Stimulated activated naive B cell treated with anti-CD40 and anti-IgM and Interleukin-4, amounts not matched to agents 10 μg/mL and 1 μg/mL and 100 μg/mL, for 72 hours (primary cell): Measurements from ENCODE around the gene SCAI.
"Not testable (repeated sequence)": the region's sequence is repeated elsewhere in the genome, so short reads cannot be mapped to it uniquely, and the experiment has no call there.

ENCODE experiments used
- ATAC-seq, 2 donors: fragments of 150-1000 bp; cut with Tn5 transposase; replicated peaks; 2 replicates each; pipeline ENCODE4 v1.10.0; 2021; ENCODE audit warnings: moderate library complexity in 1 of 2
- DNase-seq: peaks from one replicate; pipeline ENCODE4 v3.0.0; 2021
- H3K27ac Mint-ChIP-seq: one replicate; pipeline ENCODE4 v1.8.0; 2022; ENCODE audit warnings: mild to moderate bottlenecking, mixed read lengths
- H3K27me3 Mint-ChIP-seq, 2 donors: one replicate each; pipeline ENCODE4 v1.8.0; 2022; ENCODE audit warnings: mixed read lengths in 2 of 2
- H3K36me3 Mint-ChIP-seq, 2 donors: one replicate each; pipeline ENCODE4 v1.8.0; 2022; ENCODE audit warnings: mixed read lengths in 2 of 2, mild to moderate bottlenecking in 1 of 2
- H3K4me1 Mint-ChIP-seq, 2 donors: one replicate each; pipeline ENCODE4 v1.8.0; 2022; ENCODE audit warnings: mixed read lengths in 2 of 2, mild to moderate bottlenecking in 1 of 2
- H3K4me3 Mint-ChIP-seq, 2 donors: one replicate each; pipeline ENCODE4 v1.8.0; 2022; ENCODE audit warnings: mild to moderate bottlenecking in 2 of 2, mixed read lengths in 2 of 2, moderate library complexity in 1 of 2
- H3K9me3 Mint-ChIP-seq, 2 donors: one replicate each; pipeline ENCODE4 v1.8.0; 2022; ENCODE audit warnings: mixed read lengths in 2 of 2, mild to moderate bottlenecking in 1 of 2

Gene SCAI

DNA sequence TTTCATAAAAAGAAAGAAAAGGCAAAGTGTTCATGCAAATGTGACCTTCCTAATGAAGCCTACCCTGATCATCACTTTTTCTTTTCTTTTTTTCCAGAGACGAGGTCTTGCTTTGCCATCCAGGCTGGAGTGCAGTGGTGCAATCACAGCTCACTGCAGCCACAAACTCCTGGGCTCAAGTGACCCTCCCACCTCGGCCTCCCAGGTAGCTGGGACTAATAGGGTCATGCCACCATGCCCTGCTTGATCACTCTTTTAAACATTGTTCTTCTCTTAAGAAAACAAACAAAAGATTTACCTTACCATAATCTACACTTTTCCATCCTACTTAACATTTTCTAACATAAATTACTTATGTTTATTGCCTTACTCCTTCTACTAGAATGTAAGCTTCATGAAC, 193.9 kb downstream of the SCAI start:
- peaks cover 0 to 3% of the 10 kb centered on the region in 2 donors for H3K36me3 Mint-ChIP-seq
- H3K27ac Mint-ChIP-seq = no peak overlapping the region

GRCh38 chr9:124947727-124948391, 195.5 kb downstream of the SCAI start:
- Mint-ChIP-seq H3K4me1 (peaks cover 6 to 16% of the 10 kb centered on the region in 2 donors), H3K27me3 (no peaks in the 10 kb centered on the region), H3K36me3 (peaks cover 0 to 3% of the 10 kb centered on the region in 2 donors), H3K27ac (no peak overlapping the region), H3K4me3 (no peak overlapping the region), H3K9me3 (no peaks in the 10 kb centered on the region)
- ATAC-seq = no peak
- no peak for DNase-seq

More for the DNA sequence above, 193.9 kb downstream of the SCAI start:
- no peak overlapping the region for H3K4me3 Mint-ChIP-seq
- no peaks in the 10 kb centered on the region for H3K9me3 Mint-ChIP-seq
- ATAC-seq (no peak), DNase-seq (no peak)
- peaks cover 6 to 14% of the 10 kb centered on the region in 2 donors for H3K4me1 Mint-ChIP-seq
- H3K27me3 Mint-ChIP-seq = no peaks in the 10 kb centered on the region

- H3K27me3 Mint-ChIP-seq = no peaks in the 10 kb centered on the region
- no peaks in the 10 kb centered on the region for H3K36me3 Mint-ChIP-seq
- H3K4me3 Mint-ChIP-seq = no peak overlapping the region
- DNase-seq = no peak
- H3K9me3 Mint-ChIP-seq = no peaks in the 10 kb centered on the region
- H3K4me1 Mint-ChIP-seq = peaks cover 11 to 30% of the 10 kb centered on the region in 2 donors
- ATAC-seq = no peak
- no peak overlapping the region for H3K27ac Mint-ChIP-seq
Measured at GRCh38 chr9:124946167-124946566, 197.2 kb downstream of the SCAI start.

DNA sequence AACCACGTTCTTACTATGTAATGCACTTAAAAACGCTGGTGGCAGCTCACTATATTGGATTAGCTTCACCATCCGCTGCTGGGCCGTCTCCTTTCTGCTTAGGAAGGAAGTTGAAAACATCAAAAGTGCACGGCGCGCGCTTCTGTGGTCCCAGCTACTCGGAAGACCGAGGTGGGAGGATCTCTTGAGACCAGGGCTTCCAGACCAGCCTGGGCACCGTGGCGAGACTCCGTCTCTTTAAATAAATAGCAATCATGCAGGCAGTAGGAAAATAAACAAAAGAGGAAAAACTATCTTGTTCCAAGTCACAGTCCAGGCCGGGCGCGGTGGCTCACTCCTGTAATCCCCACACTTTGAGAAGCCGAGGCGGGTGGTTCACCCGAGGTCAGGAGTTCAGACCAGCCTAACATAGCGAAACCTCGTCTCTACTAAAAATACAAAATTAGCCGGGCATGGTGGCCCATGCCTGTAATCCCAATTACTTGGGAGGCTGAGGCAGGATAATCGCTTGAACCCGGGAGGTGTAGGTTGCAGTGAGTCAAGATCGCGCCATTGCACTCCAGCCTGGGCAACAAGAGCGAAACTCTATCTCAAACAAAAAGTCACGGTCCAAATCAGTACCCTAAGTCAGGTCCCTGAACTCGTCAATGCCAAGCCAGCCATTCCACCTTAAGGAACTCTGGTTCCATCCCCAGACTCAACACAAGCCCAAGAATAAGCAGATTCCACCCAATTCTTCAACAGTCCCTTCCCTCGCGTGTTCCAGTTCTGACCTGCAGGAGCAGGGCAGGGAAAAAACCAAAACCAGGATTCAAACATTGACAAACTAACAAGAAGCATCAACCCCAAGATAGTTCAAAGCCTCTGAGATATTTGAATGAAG, 201.4 kb downstream of the SCAI start:
- peak; percentile 48 for DNase-seq
- Mint-ChIP-seq H3K27ac (peak overlapping the region; percentile 99), H3K9me3 (no peaks in the 10 kb centered on the region), H3K4me3 (peak overlapping the region; percentile 88 to 89), H3K4me1 (peaks cover 10 to 32% of the 10 kb centered on the region in 2 donors), H3K27me3 (no peaks in the 10 kb centered on the region), H3K36me3 (peaks cover 0 to 3% of the 10 kb centered on the region in 2 donors)
- ATAC-seq = peak; percentile 59 to 65

DNA sequence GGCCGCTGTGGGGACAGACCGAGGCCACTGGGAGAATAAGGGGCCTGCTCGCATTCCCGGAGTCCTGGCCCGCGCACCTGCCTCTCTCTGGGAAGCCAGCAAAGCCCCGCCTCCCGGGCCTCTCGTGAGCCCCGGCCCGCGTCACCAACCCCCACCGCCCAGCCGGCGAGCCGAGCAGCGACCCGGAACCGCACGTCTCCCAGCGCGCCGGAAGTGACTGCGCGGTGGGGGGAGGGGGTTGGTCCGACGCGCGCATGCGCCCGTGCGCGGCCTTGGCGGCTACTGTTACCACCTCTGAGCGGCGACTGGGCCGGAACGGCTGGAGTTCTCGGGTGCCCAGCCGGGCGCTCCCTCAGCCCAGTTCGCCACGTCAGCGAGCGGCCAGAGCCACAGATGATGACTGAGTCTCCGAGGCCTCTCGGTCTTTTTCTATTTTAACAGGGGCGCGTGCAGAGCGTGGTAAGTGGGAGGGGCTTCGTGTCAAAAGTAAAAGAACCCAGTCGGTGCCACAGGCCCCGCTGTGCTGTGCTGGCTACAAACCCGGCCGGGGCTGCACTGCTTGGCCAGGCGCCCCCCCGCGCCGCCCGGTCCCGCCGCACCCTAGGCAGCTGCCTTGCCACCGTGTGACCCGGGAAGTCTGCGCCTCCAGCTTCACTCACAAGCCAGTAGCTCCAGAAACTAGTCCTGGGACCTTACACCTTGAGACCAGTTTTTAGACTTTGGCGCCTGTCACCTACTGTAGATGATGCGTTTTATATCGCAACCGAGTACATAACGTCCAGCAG, 202.2 kb downstream of the SCAI start, which contains the start of gene GOLGA1:
TSS of gene GOLGA1 (minus strand) at position 190 of the 785 bp plus-strand sequence. CDS start 2,372 bp downstream, outside the sequence.
- Mint-ChIP-seq H3K4me1 (peaks cover 10 to 33% of the 10 kb centered on the region in 2 donors), H3K9me3 (no peaks in the 10 kb centered on the region), H3K4me3 (peak within 1 kb of the TSS; percentile 88 to 89), H3K27me3 (no peaks in the 10 kb centered on the region), H3K27ac (peak within 1 kb of the TSS; percentile 99), H3K36me3 (peaks cover 2 to 6% of the 10 kb centered on the region in 2 donors)
- DNase-seq (peak; percentile 90), ATAC-seq (peak; percentile 89 to 91)

- Mint-ChIP-seq H3K9me3 (no peaks in the 10 kb centered on the region), H3K4me3 (peak overlapping the region; percentile 88 to 89), H3K36me3 (peaks cover 8 to 10% of the 10 kb centered on the region in 2 donors), H3K27ac (peak overlapping the region; percentile 99), H3K27me3 (no peaks in the 10 kb centered on the region), H3K4me1 (peaks cover 12 to 39% of the 10 kb centered on the region in 2 donors)
- DNase-seq (no peak), ATAC-seq (peak; percentile 42 to 45)
Measured at GRCh38 chr9:124940521-124940893, 202.8 kb downstream of the SCAI start.

- ATAC-seq = no peak
- DNase-seq = no peak
- Mint-ChIP-seq H3K4me1 (peaks cover 12 to 42% of the 10 kb centered on the region in 2 donors), H3K9me3 (no peaks in the 10 kb centered on the region), H3K4me3 (peak overlapping the region; percentile 88 to 89), H3K27ac (peak overlapping the region; percentile 99), H3K36me3 (peaks cover 9 to 11% of the 10 kb centered on the region in 2 donors), H3K27me3 (no peaks in the 10 kb centered on the region)
Measured at GRCh38 chr9:124939944-124940343, 203.4 kb downstream of the SCAI start.

DNA sequence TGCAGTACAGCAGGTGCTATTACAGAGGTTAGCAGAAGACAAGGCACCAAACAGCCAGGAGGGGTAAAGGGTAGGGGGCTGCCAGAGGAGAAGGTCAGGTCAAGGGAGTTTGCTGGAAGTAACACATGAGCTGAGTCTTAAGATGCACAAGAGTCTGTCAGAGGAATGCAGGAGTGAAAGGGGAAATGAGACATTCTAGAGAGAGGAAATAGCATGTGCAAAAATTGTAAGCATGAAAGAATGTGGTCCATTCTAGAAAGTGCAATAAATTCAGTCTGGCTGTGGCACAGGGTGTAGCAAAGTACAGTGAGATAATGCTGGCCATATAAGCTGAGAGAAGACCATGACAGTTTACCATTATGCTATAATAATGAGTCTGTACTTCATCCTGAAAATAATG, 209.0 kb downstream of the SCAI start:
- no peaks in the 10 kb centered on the region for H3K9me3 Mint-ChIP-seq
- ATAC-seq (peak; percentile 98 to 99), DNase-seq (no peak)
- H3K4me3 Mint-ChIP-seq = peak overlapping the region; percentile 3 to 31
- H3K27me3 Mint-ChIP-seq = no peaks in the 10 kb centered on the region
- peak overlapping the region; percentile 3 for H3K27ac Mint-ChIP-seq
- peaks cover 13 to 34% of the 10 kb centered on the region in 2 donors for H3K4me1 Mint-ChIP-seq
- H3K36me3 Mint-ChIP-seq = peaks cover 24 to 30% of the 10 kb centered on the region in 2 donors

- ATAC-seq (no peak), DNase-seq (no peak)
- Mint-ChIP-seq H3K9me3 (no peaks in the 10 kb centered on the region), H3K4me1 (peaks cover 13 to 31% of the 10 kb centered on the region in 2 donors), H3K27ac (no peak overlapping the region), H3K36me3 (peaks cover 32 to 38% of the 10 kb centered on the region in 2 donors), H3K27me3 (no peaks in the 10 kb centered on the region), H3K4me3 (no peak overlapping the region)
Measured at GRCh38 chr9:124932333-124932732, 211.0 kb downstream of the SCAI start.

- no peak overlapping the region for H3K4me3 Mint-ChIP-seq
- peaks cover 27 to 35% of the 10 kb centered on the region in 2 donors for H3K36me3 Mint-ChIP-seq
- H3K4me1 Mint-ChIP-seq = peaks cover 9 to 16% of the 10 kb centered on the region in 2 donors
- ATAC-seq = no peak
- no peaks in the 10 kb centered on the region for H3K27me3 Mint-ChIP-seq
- no peak for DNase-seq
- H3K27ac Mint-ChIP-seq = no peak overlapping the region
- H3K9me3 Mint-ChIP-seq = no peaks in the 10 kb centered on the region
Measured at GRCh38 chr9:124929464-124929863, 213.9 kb downstream of the SCAI start.

- Mint-ChIP-seq H3K27me3 (no peaks in the 10 kb centered on the region), H3K9me3 (no peaks in the 10 kb centered on the region), H3K27ac (no peak overlapping the region), H3K36me3 (peaks cover 18 to 24% of the 10 kb centered on the region in 2 donors), H3K4me3 (no peak overlapping the region), H3K4me1 (peaks cover 0 to 7% of the 10 kb centered on the region in 2 donors)
- ATAC-seq (no peak), DNase-seq (no peak)
Measured at GRCh38 chr9:124928116-124928515, 215.2 kb downstream of the SCAI start.

- H3K27me3 Mint-ChIP-seq, H3K4me1 Mint-ChIP-seq, H3K27ac Mint-ChIP-seq, ATAC-seq, H3K4me3 Mint-ChIP-seq, DNase-seq, H3K9me3 Mint-ChIP-seq: not testable (repeated sequence)
- peaks cover 12 to 29% of the 10 kb centered on the region in 2 donors for H3K36me3 Mint-ChIP-seq
Measured at GRCh38 chr9:124920394-124920793, 222.9 kb downstream of the SCAI start.

DNA sequence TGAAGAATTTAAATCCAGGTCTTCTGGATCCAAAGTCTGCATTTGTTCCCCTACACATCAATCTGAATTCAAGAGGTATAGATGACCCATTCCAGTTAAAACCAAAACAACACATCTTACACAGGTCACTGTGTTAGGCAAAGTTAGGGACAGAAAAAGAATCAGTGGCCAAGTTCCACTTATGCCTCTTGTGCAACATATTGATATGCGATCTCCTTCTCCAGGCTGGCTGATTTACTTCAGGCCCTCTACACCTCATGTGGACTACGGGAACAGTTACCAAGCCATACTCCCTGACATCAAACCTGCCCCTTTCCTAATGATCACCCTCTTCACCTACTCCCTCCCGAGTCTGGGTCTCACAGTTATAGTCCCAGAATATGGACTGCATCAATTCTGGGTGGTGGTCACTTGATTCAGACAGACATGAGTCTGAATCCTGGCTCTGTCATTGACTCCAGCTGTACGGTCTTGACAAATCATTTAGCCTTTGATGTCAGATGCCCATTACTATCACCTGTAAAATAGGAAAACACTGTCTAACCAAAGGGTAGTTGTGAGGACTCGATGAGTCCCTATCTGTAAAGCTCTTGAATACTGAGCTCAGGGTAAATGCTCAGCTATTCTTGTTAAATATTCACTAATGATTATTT, 228.4 kb downstream of the SCAI start:
- Mint-ChIP-seq H3K4me3 (no peak overlapping the region), H3K27ac (no peak overlapping the region), H3K27me3 (no peaks in the 10 kb centered on the region), H3K9me3 (no peaks in the 10 kb centered on the region), H3K36me3 (peaks cover 28 to 52% of the 10 kb centered on the region in 2 donors), H3K4me1 (no peaks in the 10 kb centered on the region)
- DNase-seq (no peak), ATAC-seq (no peak)
